B cell (primary cell): ENCODE results near the gene ADGRD2. TPM values are rescaled to one million over a fixed set of nuclear protein-coding genes. Genes with fewer than 3 reads are reported as not detected.

Experiments
- ATAC-seq: fragments of 200-7000 bp; cut with Tn5 transposase; one replicate; pipeline ENCODE4 v1.10.0; 2021; ENCODE audit warnings: low read depth, mild to moderate bottlenecking, moderate number of reproducible peaks, moderate library complexity
- CTCF ChIA-PET: fragments of 350-600 bp; sonication (Branson Sonifier 250); formaldehyde crosslinking; loops from one replicate; lab custom pipeline; 2021; ENCODE audit warnings: antibody characterized with exemption, inconsistent platforms; lab: Charles Lee
- POLR2A ChIA-PET: fragments of 350-600 bp; sonication (Branson Sonifier 250); formaldehyde crosslinking; loops from one replicate; lab custom pipeline; 2021; ENCODE audit warnings: antibody characterized with exemption; lab: Charles Lee
- DNase-seq: peaks from one replicate; pipeline ENCODE4 v3.0.0; 2013
- H2AFZ ChIP-seq: 2 replicates; pipeline ENCODE4 v1.6.1; 2012; ENCODE audit warnings: mild to moderate bottlenecking, low read depth, low read length; ENCODE audit not compliant: insufficient read depth, poor library complexity, severe bottlenecking
- H3K27ac ChIP-seq, 2 donors: 1 replicate in 1 of 2; 2 replicates in 1 of 2; pipeline ENCODE4 v1.5.1; 2012 to 2013; ENCODE audit warnings: low read length in 2 of 2, mild to moderate bottlenecking in 2 of 2, moderate library complexity in 1 of 2
- H3K27me3 ChIP-seq, 4 experiments: fragments of 200-600 bp in 1 of 4; sonication (generic) in 1 of 4; replicated peaks in 1 of 4; 1 replicate in 2 of 4; 2 replicates in 2 of 4; pipeline versions ENCODE4 v1.6.1 to v1.7.0; 2013 to 2016; ENCODE audit warnings: low read length in 3 of 4, mild to moderate bottlenecking in 2 of 4, mixed read lengths in 1 of 4, moderate library complexity in 1 of 4; ENCODE audit not compliant: insufficient read depth in 4 of 4, control insufficient read depth in 3 of 4; ENCODE audit errors: control extremely low read depth in 1 of 4
- H3K36me3 ChIP-seq, 2 experiments: replicated peaks in 1 of 2; 1 replicate in 1 of 2; 2 replicates in 1 of 2; pipeline versions ENCODE4 v1.6.1 to v1.7.1; 2013; ENCODE audit warnings: low read length in 1 of 2; ENCODE audit not compliant: insufficient read depth in 2 of 2, control insufficient read depth in 1 of 2; ENCODE audit errors: control extremely low read depth in 1 of 2, extremely low read depth in 1 of 2
- H3K4me1 ChIP-seq, 2 donors: fragments of 200-600 bp in 1 of 2; sonication (generic) in 1 of 2; 1 replicate in 1 of 2; 2 replicates in 1 of 2; pipeline versions ENCODE4 v1.5.1 to v1.6.1; 2013 to 2017; ENCODE audit warnings: low read length in 2 of 2; ENCODE audit not compliant: control insufficient read depth in 2 of 2, insufficient read depth in 2 of 2
- H3K4me2 ChIP-seq: replicated peaks from 2 replicates; pipeline ENCODE3; 2012; ENCODE audit warnings: mild to moderate bottlenecking, low read depth, low read length; ENCODE audit not compliant: poor library complexity, severe bottlenecking
- H3K4me3 ChIP-seq, 5 experiments: fragments of 200-600 bp in 1 of 5; sonication (generic) in 1 of 5; 1 replicate in 3 of 5; 2 replicates in 2 of 5; pipeline versions ENCODE4 v1.5.1 to v1.7.0; 2011 to 2016; ENCODE audit warnings: low read length in 4 of 5, mild to moderate bottlenecking in 4 of 5, low read depth in 2 of 5, control low read depth in 1 of 5, moderate library complexity in 1 of 5; ENCODE audit not compliant: insufficient read depth in 1 of 5; ENCODE audit errors: control extremely low read depth in 1 of 5, extremely low read depth in 1 of 5
- H3K79me2 ChIP-seq: fragments of 200-600 bp; sonication (generic); one replicate; pipeline ENCODE4 v1.6.0; 2016; ENCODE audit warnings: low read length; ENCODE audit not compliant: control insufficient read depth, insufficient read depth
- H3K9ac ChIP-seq: fragments of 200-600 bp; sonication (generic); 2 replicates; pipeline ENCODE4 v1.6.1; 2017; ENCODE audit warnings: mild to moderate bottlenecking, low read length, moderate library complexity
- H3K9me3 ChIP-seq, 3 donors: one replicate each; pipeline versions ENCODE4 v1.6.1 to v1.7.1; 2013; ENCODE audit warnings: low read length in 2 of 3; ENCODE audit not compliant: control insufficient read depth in 2 of 3, insufficient read depth in 1 of 3; ENCODE audit errors: control extremely low read depth in 1 of 3
- H4K20me1 ChIP-seq: 2 replicates; pipeline ENCODE4 v1.6.0; 2012; ENCODE audit warnings: mild to moderate bottlenecking, low read length; ENCODE audit not compliant: insufficient read depth, control insufficient read depth, poor library complexity, severe bottlenecking
- H3K27ac Mint-ChIP-seq: one replicate; pipeline ENCODE4 v1.8.0; 2021; ENCODE audit warnings: mixed read lengths
- H3K27me3 Mint-ChIP-seq: one replicate; pipeline ENCODE4 v1.8.0; 2021; ENCODE audit warnings: mixed read lengths
- H3K4me1 Mint-ChIP-seq: one replicate; pipeline ENCODE4 v1.8.0; 2021; ENCODE audit warnings: mixed read lengths
- H3K4me3 Mint-ChIP-seq: one replicate; pipeline ENCODE4 v1.8.0; 2021; ENCODE audit warnings: mixed read lengths
- H3K9me3 Mint-ChIP-seq: one replicate; pipeline ENCODE4 v1.8.0; 2022; ENCODE audit warnings: mixed read lengths; ENCODE audit not compliant: insufficient read depth
- CTCF ChIP-seq: fragments of 200-600 bp; IDR thresholded peaks from one replicate; pipeline ENCODE4 v1.8.0; 2022; ENCODE audit warnings: antibody characterized with exemption, mild to moderate bottlenecking
- EZH2 ChIP-seq: IDR thresholded peaks from 2 replicates; pipeline ENCODE4 v1.6.1; 2012; ENCODE audit warnings: borderline replicate concordance, low read depth, mild to moderate bottlenecking, moderate library complexity, low read length; ENCODE audit not compliant: insufficient read depth, poor library complexity, severe bottlenecking
- WGBS: methylation state at CpG from one replicate; pipeline ENCODE4 v1.1.5; 2013; ENCODE audit warnings: missing lambda C conversion rate; ENCODE audit not compliant: insufficient coverage; 5-methylcytosine and 5-hydroxymethylcytosine counted together
- intact Hi-C: fragments of 100-400 bp; cut with micrococcal nuclease; formaldehyde crosslinking; loops from one replicate; pipeline ENCODE4 v1.10.0; 2022
- polyA plus RNA-seq: library from polyadenylated mRNA; depleted of rRNA; stranded (reverse); fragments of >200 nt; gene quantifications from 2 replicates; pipeline ENCODE4 v1.2.3, GENCODE V29; 2012
- total RNA-seq, 2 donors: library from RNA; stranded (reverse); fragments of 120-200 nt in 1 of 2; gene quantifications; 1 replicate in 1 of 2; 2 replicates in 1 of 2; pipeline versions ENCODE4 v1.2.3 to v1.2.4, GENCODE V29; 2013 to 2022

The ADGRD2 gene
- total and polyA plus RNA-seq, 2 donors (not counting 1 experiment from before 2014, with no cell fraction given) = not detected

- H3K4me2 ChIP-seq = no peak overlapping the region
- POLR2A ChIA-PET = no interaction called here
- Mint-ChIP-seq H3K4me3 (no peak overlapping the region), H3K4me1 (peaks cover 5% of the 10 kb centered on the region), H3K27ac (no peak overlapping the region), H3K27me3 (peaks cover 14% of the 10 kb centered on the region), H3K9me3 (no peaks in the 10 kb centered on the region)
- ATAC-seq = no peak
- no peak for DNase-seq
- WGBS = 92% methylated on average over 9 of the region's 10 CpGs
- no peaks in the 10 kb centered on the region for H3K79me2 ChIP-seq
- intact Hi-C loops = no loop called here
- no peak overlapping the region for H3K27ac ChIP-seq
- H3K36me3 ChIP-seq = no peaks in the 10 kb centered on the region
- CTCF ChIA-PET = interaction anchor here (1.3 kb wide), 1 partner anchor 11 kb away, joined by 5 read pairs; no protein-coding TSS in a partner anchor
- no peak overlapping the region for H2AFZ ChIP-seq
- peaks cover 0 to 24% (median 8%) of the 10 kb centered on the region in 4 experiments for H3K27me3 ChIP-seq
- no peak overlapping the region for H3K9ac ChIP-seq
- H4K20me1 ChIP-seq = no peaks in the 10 kb centered on the region
- peaks cover 0 to 4% (median 0%) of the 10 kb centered on the region in 3 donors for H3K9me3 ChIP-seq
- no peak for TF ChIP-seq CTCF
- TF ChIP-seq EZH2 = no peak
- H3K4me1 ChIP-seq = peaks cover 0 to 8% of the 10 kb centered on the region in 2 donors
- no peak overlapping the region for H3K4me3 ChIP-seq
These were observed 23.1 kb downstream of the ADGRD2 start for GRCh38 chr9:124473310-124473709.

- no peak overlapping the region for H3K4me2 ChIP-seq
- DNase-seq (no peak), ATAC-seq (no peak)
- H3K79me2 ChIP-seq = no peaks in the 10 kb centered on the region
- no peak for TF ChIP-seq CTCF
- H2AFZ ChIP-seq = no peak overlapping the region
- peaks cover 0 to 33% (median 8%) of the 10 kb centered on the region in 4 experiments for H3K27me3 ChIP-seq
- H3K4me3 Mint-ChIP-seq = no peak overlapping the region
- no peaks in the 10 kb centered on the region for H3K9me3 Mint-ChIP-seq
- ChIA-PET CTCF (interaction anchor here (1.3 kb wide), 1 partner anchor 11 kb away, joined by 5 read pairs; no protein-coding TSS in a partner anchor), POLR2A (no interaction called here)
- no peak overlapping the region for H3K9ac ChIP-seq
- no peak overlapping the region for H3K27ac Mint-ChIP-seq
- peaks cover 0 to 5% of the 10 kb centered on the region in 2 donors for H3K4me1 ChIP-seq
- H3K9me3 ChIP-seq = peaks cover 0 to 4% (median 0%) of the 10 kb centered on the region in 3 donors
- H4K20me1 ChIP-seq = no peaks in the 10 kb centered on the region
- H3K4me1 Mint-ChIP-seq = no peaks in the 10 kb centered on the region
- no peak overlapping the region for H3K27ac ChIP-seq
- no peak overlapping the region for H3K4me3 ChIP-seq
- WGBS = 84% methylated on average over 3 of the region's 4 CpGs
- peaks cover 12% of the 10 kb centered on the region for H3K27me3 Mint-ChIP-seq
- intact Hi-C loops = no loop called here
- no peaks in the 10 kb centered on the region for H3K36me3 ChIP-seq
These were observed 23.9 kb downstream of the ADGRD2 start for GRCh38 chr9:124474151-124474550.
